Measurements from ENCODE around the gene NGDN.

The NGDN gene

GRCh38 chr14:23483236-23483854, 13.8 kb downstream of the NGDN start:
- peak overlapping the region; percentile 80 for H3K27ac ChIP-seq (ENCODE audit: low read length)
- peaks cover 53% of the 10 kb centered on the region for H3K4me1 ChIP-seq (ENCODE audit: control insufficient read depth, low read depth, low read length)
- no peaks in the 10 kb centered on the region for H3K36me3 ChIP-seq (ENCODE audit: control insufficient read depth, low read depth, low read length)
- no peaks in the 10 kb centered on the region for H3K27me3 ChIP-seq (ENCODE audit: control insufficient read depth, insufficient read depth, low read length)
- no peaks in the 10 kb centered on the region for H3K9me3 ChIP-seq (ENCODE audit: control insufficient read depth, low read depth, low read length)
- H3K9ac ChIP-seq (ENCODE audit: low read length) = peak overlapping the region; percentile 49
- H3K4me3 ChIP-seq (ENCODE audit: low read length) = peak overlapping the region; percentile 46

DNA sequence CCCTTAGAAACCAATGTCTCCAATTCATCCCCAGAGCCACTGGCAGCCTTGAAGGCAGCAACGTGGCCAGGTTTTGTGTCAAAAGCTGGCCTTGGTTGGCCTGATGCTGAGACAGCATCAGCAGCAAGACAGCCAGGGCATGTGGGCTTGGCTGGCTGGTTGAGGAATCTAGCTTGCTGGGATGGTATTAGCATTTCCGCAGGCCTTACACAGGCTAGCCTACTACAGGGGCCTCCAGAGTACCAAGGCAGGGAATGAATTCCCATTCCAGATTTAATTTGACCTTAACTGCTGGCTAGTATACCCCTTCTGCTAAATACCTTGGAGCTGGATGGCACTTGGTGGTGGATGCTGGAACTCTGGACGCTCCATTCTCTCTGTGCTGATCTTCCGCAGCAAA, 15.8 kb downstream of the NGDN start:
- Histone ChIP-seq H3K36me3 (ENCODE audit: control insufficient read depth, low read depth, low read length) (no peaks in the 10 kb centered on the region), H3K4me1 (ENCODE audit: control insufficient read depth, low read depth, low read length) (peaks cover 53% of the 10 kb centered on the region), H3K4me3 (ENCODE audit: low read length) (no peak overlapping the region), H3K9me3 (ENCODE audit: control insufficient read depth, low read depth, low read length) (no peaks in the 10 kb centered on the region), H3K27me3 (ENCODE audit: control insufficient read depth, insufficient read depth, low read length) (no peaks in the 10 kb centered on the region), H3K9ac (ENCODE audit: low read length) (no peak overlapping the region), H3K27ac (ENCODE audit: low read length) (no peak overlapping the region)

- Histone ChIP-seq H3K27me3 (ENCODE audit: control insufficient read depth, insufficient read depth, low read length) (no peaks in the 10 kb centered on the region), H3K4me1 (ENCODE audit: control insufficient read depth, low read depth, low read length) (peaks cover 53% of the 10 kb centered on the region), H3K36me3 (ENCODE audit: control insufficient read depth, low read depth, low read length) (no peaks in the 10 kb centered on the region), H3K9ac (ENCODE audit: low read length) (peak overlapping the region; percentile 1), H3K27ac (ENCODE audit: low read length) (peak overlapping the region; percentile 7), H3K4me3 (ENCODE audit: low read length) (no peak overlapping the region), H3K9me3 (ENCODE audit: control insufficient read depth, low read depth, low read length) (no peaks in the 10 kb centered on the region)
Observed at GRCh38 chr14:23486036-23486435, 16.5 kb downstream of the NGDN start.

DNA sequence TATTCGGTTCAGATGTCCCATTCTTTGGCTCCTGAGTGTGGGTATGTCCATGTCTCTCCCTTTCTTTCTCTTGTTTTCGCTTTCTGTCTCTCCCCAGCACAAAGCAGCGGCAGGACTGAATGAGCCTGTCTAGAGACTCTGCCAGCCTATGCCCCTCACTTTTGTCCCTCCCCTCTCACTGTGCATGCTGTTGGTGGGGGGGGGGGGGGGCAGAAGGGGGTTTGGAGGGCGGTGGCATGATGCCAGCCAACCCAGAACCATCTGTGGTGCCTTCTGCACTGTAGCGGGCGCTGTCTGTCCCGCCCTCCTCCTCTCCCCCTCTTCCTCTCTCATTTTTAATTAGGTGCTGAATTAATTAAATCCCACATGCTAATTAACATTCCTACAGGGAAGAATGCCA, 17.7 kb downstream of the NGDN start:
- H3K4me3 ChIP-seq (ENCODE audit: low read length) = no peak overlapping the region
- H3K36me3 ChIP-seq (ENCODE audit: control insufficient read depth, low read depth, low read length) = no peaks in the 10 kb centered on the region
- no peaks in the 10 kb centered on the region for H3K27me3 ChIP-seq (ENCODE audit: control insufficient read depth, insufficient read depth, low read length)
- H3K27ac ChIP-seq (ENCODE audit: low read length) = no peak overlapping the region
- no peak overlapping the region for H3K9ac ChIP-seq (ENCODE audit: low read length)
- H3K9me3 ChIP-seq (ENCODE audit: control insufficient read depth, low read depth, low read length) = no peaks in the 10 kb centered on the region
- peaks cover 45% of the 10 kb centered on the region for H3K4me1 ChIP-seq (ENCODE audit: control insufficient read depth, low read depth, low read length)

DNA sequence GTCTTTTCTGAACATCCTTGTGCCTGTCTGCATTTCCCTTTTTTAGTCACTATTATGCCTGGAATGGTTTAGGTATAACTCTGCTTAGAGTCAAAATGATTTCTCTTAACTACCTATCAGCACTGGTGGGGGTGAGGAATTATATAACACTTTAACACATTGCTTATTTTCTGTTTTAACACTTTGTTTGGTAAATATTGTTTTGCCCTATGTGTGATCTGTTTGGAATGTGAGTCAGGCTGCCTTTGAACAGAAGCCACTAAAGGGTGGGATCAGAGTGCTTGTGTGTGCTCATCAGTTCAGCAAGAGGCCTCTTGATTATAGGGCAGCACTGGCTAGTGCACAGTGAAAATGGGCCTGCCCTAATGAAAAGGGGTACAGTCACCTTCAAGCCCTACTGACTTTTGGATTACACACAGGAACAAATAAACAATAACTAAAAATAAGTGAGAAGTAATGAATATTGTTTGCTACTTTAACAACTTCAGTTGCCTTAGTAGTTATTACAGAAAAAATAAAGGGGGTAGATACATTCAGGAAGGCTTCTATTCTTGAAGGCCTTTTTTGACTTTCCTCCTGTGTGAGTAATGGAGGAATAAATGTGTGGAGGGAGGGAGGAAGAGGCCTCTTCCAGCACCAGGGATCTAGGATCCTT, 23.2 kb downstream of the NGDN start:
- peaks cover 20% of the 10 kb centered on the region for H3K4me1 ChIP-seq (ENCODE audit: control insufficient read depth, low read depth, low read length)
- no peaks in the 10 kb centered on the region for H3K27me3 ChIP-seq (ENCODE audit: control insufficient read depth, insufficient read depth, low read length)
- H3K36me3 ChIP-seq (ENCODE audit: control insufficient read depth, low read depth, low read length) = no peaks in the 10 kb centered on the region
- H3K27ac ChIP-seq (ENCODE audit: low read length) = no peak overlapping the region
- no peak overlapping the region for H3K9ac ChIP-seq (ENCODE audit: low read length)
- H3K4me3 ChIP-seq (ENCODE audit: low read length) = no peak overlapping the region
- H3K9me3 ChIP-seq (ENCODE audit: control insufficient read depth, low read depth, low read length) = no peaks in the 10 kb centered on the region

- H3K4me3 ChIP-seq (ENCODE audit: low read length) = no peak overlapping the region
- H3K27me3 ChIP-seq (ENCODE audit: control insufficient read depth, insufficient read depth, low read length) = no peaks in the 10 kb centered on the region
- no peaks in the 10 kb centered on the region for H3K9me3 ChIP-seq (ENCODE audit: control insufficient read depth, low read depth, low read length)
- no peaks in the 10 kb centered on the region for H3K36me3 ChIP-seq (ENCODE audit: control insufficient read depth, low read depth, low read length)
- H3K27ac ChIP-seq (ENCODE audit: low read length) = no peak overlapping the region
- peaks cover 20% of the 10 kb centered on the region for H3K4me1 ChIP-seq (ENCODE audit: control insufficient read depth, low read depth, low read length)
- H3K9ac ChIP-seq (ENCODE audit: low read length) = peak overlapping the region; percentile 7
Observed at GRCh38 chr14:23494223-23494622, 24.7 kb downstream of the NGDN start.

- H3K36me3 ChIP-seq (ENCODE audit: control insufficient read depth, low read depth, low read length) = no peaks in the 10 kb centered on the region
- peaks cover 5% of the 10 kb centered on the region for H3K27me3 ChIP-seq (ENCODE audit: control insufficient read depth, insufficient read depth, low read length)
- H3K27ac ChIP-seq (ENCODE audit: low read length) = no peak overlapping the region
- no peaks in the 10 kb centered on the region for H3K9me3 ChIP-seq (ENCODE audit: control insufficient read depth, low read depth, low read length)
- no peaks in the 10 kb centered on the region for H3K4me1 ChIP-seq (ENCODE audit: control insufficient read depth, low read depth, low read length)
- no peak overlapping the region for H3K4me3 ChIP-seq (ENCODE audit: low read length)
- no peak overlapping the region for H3K9ac ChIP-seq (ENCODE audit: low read length)
Observed at GRCh38 chr14:23512156-23512555, 42.7 kb downstream of the NGDN start.

GRCh38 chr14:23513005-23513817, 43.7 kb downstream of the NGDN start:
- H3K27ac ChIP-seq (ENCODE audit: low read length) = no peak overlapping the region
- H3K9me3 ChIP-seq (ENCODE audit: control insufficient read depth, low read depth, low read length) = no peaks in the 10 kb centered on the region
- H3K4me3 ChIP-seq (ENCODE audit: low read length) = no peak overlapping the region

GRCh38 chr14:23513818-23514643, 44.5 kb downstream of the NGDN start:
- Histone ChIP-seq H3K4me3 (ENCODE audit: low read length) (no peak overlapping the region), H3K27me3 (ENCODE audit: control insufficient read depth, insufficient read depth, low read length) (peaks cover 5% of the 10 kb centered on the region), H3K4me1 (ENCODE audit: control insufficient read depth, low read depth, low read length) (peaks cover 14% of the 10 kb centered on the region), H3K27ac (ENCODE audit: low read length) (no peak overlapping the region), H3K9ac (ENCODE audit: low read length) (no peak overlapping the region), H3K9me3 (ENCODE audit: control insufficient read depth, low read depth, low read length) (no peaks in the 10 kb centered on the region), H3K36me3 (ENCODE audit: control insufficient read depth, low read depth, low read length) (no peaks in the 10 kb centered on the region)

More at GRCh38 chr14:23513005-23513817, 43.7 kb downstream of the NGDN start:
- Histone ChIP-seq H3K36me3 (ENCODE audit: control insufficient read depth, low read depth, low read length) (no peaks in the 10 kb centered on the region), H3K27me3 (ENCODE audit: control insufficient read depth, insufficient read depth, low read length) (peaks cover 5% of the 10 kb centered on the region), H3K9ac (ENCODE audit: low read length) (no peak overlapping the region), H3K4me1 (ENCODE audit: control insufficient read depth, low read depth, low read length) (peaks cover 6% of the 10 kb centered on the region)

- Histone ChIP-seq H3K36me3 (ENCODE audit: control insufficient read depth, low read depth, low read length) (no peaks in the 10 kb centered on the region), H3K4me1 (ENCODE audit: control insufficient read depth, low read depth, low read length) (peaks cover 15% of the 10 kb centered on the region), H3K9ac (ENCODE audit: low read length) (no peak overlapping the region), H3K9me3 (ENCODE audit: control insufficient read depth, low read depth, low read length) (no peaks in the 10 kb centered on the region), H3K27ac (ENCODE audit: low read length) (no peak overlapping the region), H3K27me3 (ENCODE audit: control insufficient read depth, insufficient read depth, low read length) (peaks cover 5% of the 10 kb centered on the region), H3K4me3 (ENCODE audit: low read length) (no peak overlapping the region)
Observed at GRCh38 chr14:23514644-23514957, 45.1 kb downstream of the NGDN start.

- H3K4me3 ChIP-seq (ENCODE audit: low read length) = no peak overlapping the region
- no peaks in the 10 kb centered on the region for H3K36me3 ChIP-seq (ENCODE audit: control insufficient read depth, low read depth, low read length)
Observed at GRCh38 chr14:23517650-23518326, 48.3 kb downstream of the NGDN start.

More at GRCh38 chr14:23517650-23518326, 48.3 kb downstream of the NGDN start:
- H3K4me1 ChIP-seq (ENCODE audit: control insufficient read depth, low read depth, low read length) = peaks cover 20% of the 10 kb centered on the region
- no peak overlapping the region for H3K9ac ChIP-seq (ENCODE audit: low read length)
- peaks cover 5% of the 10 kb centered on the region for H3K27me3 ChIP-seq (ENCODE audit: control insufficient read depth, insufficient read depth, low read length)
- no peaks in the 10 kb centered on the region for H3K9me3 ChIP-seq (ENCODE audit: control insufficient read depth, low read depth, low read length)
- H3K27ac ChIP-seq (ENCODE audit: low read length) = no peak overlapping the region

Measured in iPS-18a (cell line).